GM12878 (cell line): Measurements from ENCODE around the gene SIN3B. TPM values are rescaled to one million over a fixed set of nuclear protein-coding genes. Genes with fewer than 3 reads are reported as not detected.

Experiments
- ATAC-seq: fragments of 200-7000 bp; cut with Tn5 transposase; 3 replicates; pipeline ENCODE4 v1.9.1; 2020; ENCODE audit warnings: mild to moderate bottlenecking, moderate library complexity
- BruUV-seq: library from RNA; stranded (reverse); fragments of 400-500 nt; replicated peaks from 2 replicates; lab custom pipeline; 2021; lab: Mats Ljungman, UMichigan
- CTCF ChIA-PET: fragments of 300-600 bp; sonication (Branson Sonifier 250); formaldehyde crosslinking; extraction: SDS; loops from one replicate; lab custom pipeline; 2021; ENCODE audit warnings: inconsistent platforms; lab: Yijun Ruan, JAX
- POLR2A ChIA-PET: fragments of 350-600 bp; formaldehyde crosslinking; extraction: SDS; loops from one replicate; lab custom pipeline; 2021; ENCODE audit warnings: inconsistent platforms; lab: Charles Lee
- RAD21 ChIA-PET: fragments of 300-600 bp; sonication (Branson Sonifier 250); formaldehyde crosslinking; loops from one replicate; lab custom pipeline; 2023; ENCODE audit warnings: antibody characterized with exemption; ENCODE audit not compliant: unreplicated experiment; lab: Charles Lee
- SMC1A ChIA-PET: fragments of 300-600 bp; sonication (Branson Sonifier 250); formaldehyde crosslinking; loops from one replicate; lab custom pipeline; 2023; ENCODE audit not compliant: unreplicated experiment, uncharacterized antibody; lab: Charles Lee
- DNase-seq: peaks from one replicate; pipeline ENCODE4 v3.0.0-alpha.2; 2011; ENCODE audit warnings: low read depth, low spot score
- FAIRE-seq: peaks from 3 replicates; lab custom pipeline; 2011; peaks lifted over from hg19 to GRCh38; lab: Jason Lieb, UNC
- H2AFZ ChIP-seq: 2 replicates; pipeline ENCODE4 v1.6.0; 2011; ENCODE audit warnings: low read depth, low read length, control low read depth; ENCODE audit not compliant: control insufficient read depth
- H3K27ac ChIP-seq: 2 replicates; pipeline ENCODE4 v1.5.1; 2011; ENCODE audit warnings: control low read depth; ENCODE audit not compliant: control insufficient read depth, insufficient read depth
- H3K27me3 ChIP-seq, 2 experiments: replicated peaks in 1 of 2; 2 replicates each; pipeline versions ENCODE4 v1.6.0 to v1.6.1; 2011; ENCODE audit warnings: low read length in 1 of 2; ENCODE audit not compliant: control insufficient read depth in 2 of 2, insufficient read depth in 2 of 2
- H3K36me3 ChIP-seq, 2 experiments: 2 replicates each; pipeline ENCODE4 v1.5.1; 2011; ENCODE audit warnings: low read length in 1 of 2; ENCODE audit not compliant: control insufficient read depth in 2 of 2, insufficient read depth in 2 of 2
- H3K4me1 ChIP-seq: 2 replicates; pipeline ENCODE4 v1.6.1; 2011; ENCODE audit warnings: mild to moderate bottlenecking, low read length, moderate library complexity, mixed read lengths; ENCODE audit not compliant: control insufficient read depth, insufficient read depth
- H3K4me2 ChIP-seq: 2 replicates; pipeline ENCODE4 v1.6.0; 2011; ENCODE audit warnings: control low read depth; ENCODE audit not compliant: control insufficient read depth, insufficient read depth
- H3K4me3 ChIP-seq: fragments of 200-600 bp; sonication (generic); 2 replicates; pipeline ENCODE4 v1.5.1; 2016
- H3K79me2 ChIP-seq: 2 replicates; pipeline ENCODE4 v1.6.0; 2011; ENCODE audit warnings: low read length; ENCODE audit not compliant: control insufficient read depth, insufficient read depth
- H3K9ac ChIP-seq: 2 replicates; pipeline ENCODE4 v1.8.0; 2011; ENCODE audit warnings: low read length, control low read depth, mixed read lengths; ENCODE audit not compliant: control insufficient read depth, insufficient read depth
- H3K9me3 ChIP-seq: replicated peaks from 3 replicates; pipeline ENCODE4 v1.5.1; 2011; ENCODE audit warnings: mild to moderate bottlenecking, low read length; ENCODE audit not compliant: control insufficient read depth, insufficient read depth
- H4K20me1 ChIP-seq: 2 replicates; pipeline ENCODE4 v1.6.0; 2011; ENCODE audit not compliant: control insufficient read depth, insufficient read depth
- ATF3 ChIP-seq: IDR thresholded peaks from 2 replicates; pipeline ENCODE4 v1.6.1; 2011; ENCODE audit warnings: low read depth, mild to moderate bottlenecking, low read length, moderate library complexity, borderline replicate concordance; ENCODE audit errors: extremely low read depth
- BHLHE40 ChIP-seq, 2 experiments: fragments of 450-650 bp in 1 of 2; IDR thresholded peaks; 2 replicates each; pipeline ENCODE4 v1.6.1; 2011 to 2017; ENCODE audit warnings: low read depth in 2 of 2, borderline replicate concordance in 1 of 2, improper control_type of control experiment in 1 of 2, low read length in 1 of 2, mild to moderate bottlenecking in 1 of 2
- BRCA1 ChIP-seq: IDR thresholded peaks from 2 replicates; pipeline ENCODE4 v1.6.1; 2011; ENCODE audit warnings: low read depth, low read length, improper control_type of control experiment
- CREB1 ChIP-seq: IDR thresholded peaks from 2 replicates; pipeline ENCODE4 v1.6.1; 2012; ENCODE audit warnings: low read depth, mild to moderate bottlenecking, inconsistent platforms
- EGR1 ChIP-seq, 2 experiments: IDR thresholded peaks; 1 replicate in 1 of 2; 2 replicates in 1 of 2; pipeline ENCODE4 v1.6.1; 2011 to 2012; ENCODE audit warnings: low read depth in 2 of 2, low read length in 2 of 2, borderline replicate concordance in 1 of 2, mild to moderate bottlenecking in 1 of 2, moderate library complexity in 1 of 2
- HDAC6 ChIP-seq: fragments of 200-600 bp; sonication (generic); IDR thresholded peaks from one replicate; pipeline ENCODE4 v1.8.0; 2017; ENCODE audit warnings: antibody characterized with exemption; ENCODE audit not compliant: unreplicated experiment
- IRF5 ChIP-seq: fragments of 450-650 bp; IDR thresholded peaks from 2 replicates; pipeline ENCODE4 v1.6.1; 2017; ENCODE audit warnings: borderline replicate concordance
- NR2F1 ChIP-seq: fragments of 450-650 bp; conservative IDR thresholded peaks from 2 replicates; pipeline ENCODE4 v1.6.1; 2017; ENCODE audit warnings: mild to moderate bottlenecking
- POU2F2 ChIP-seq: IDR thresholded peaks from 3 replicates; pipeline ENCODE4 v1.6.1; 2011; ENCODE audit warnings: low read depth, mild to moderate bottlenecking, low read length, borderline replicate concordance
- RBBP5 ChIP-seq: fragments of 200-600 bp; sonication (generic); conservative IDR thresholded peaks from 2 replicates; pipeline ENCODE4 v1.6.1; 2016
- SREBF2 ChIP-seq: IDR thresholded peaks from 2 replicates; pipeline ENCODE4 v1.6.1; 2012; ENCODE audit warnings: mild to moderate bottlenecking, low read length
- TCF7 ChIP-seq: IDR thresholded peaks from 2 replicates; pipeline ENCODE4 v1.6.1; 2014; ENCODE audit warnings: antibody characterized with exemption, borderline replicate concordance
- YBX1 ChIP-seq: fragments of 450-650 bp; IDR thresholded peaks from 2 replicates; pipeline ENCODE4 v1.6.1; 2016; ENCODE audit warnings: antibody characterized with exemption
- ZBTB4 ChIP-seq: fragments of 450-650 bp; formaldehyde crosslinking; IDR thresholded peaks from 2 replicates; pipeline ENCODE4 v1.4.0; 2022; ENCODE audit warnings: mild to moderate bottlenecking, moderate library complexity
- ZNF217 ChIP-seq: fragments of 450-650 bp; IDR thresholded peaks from 2 replicates; pipeline ENCODE4 v1.6.1; 2017; ENCODE audit warnings: antibody characterized with exemption, mild to moderate bottlenecking
- WGBS: methylation state at CpG from one replicate; pipeline ENCODE4 v1.1.6; 2016; ENCODE audit warnings: low lambda C conversion rate; ENCODE audit not compliant: insufficient replicate concordance, insufficient coverage; ENCODE audit errors: missing lambda C conversion rate; 5-methylcytosine and 5-hydroxymethylcytosine counted together
- in situ Hi-C: fragments of 300-500 bp; cut with MboI; formaldehyde crosslinking; loops from 9 replicates; pipeline ENCODE4 v1.14.3; 2018; ENCODE audit warnings: mixed read lengths
- intact Hi-C: fragments of 100-400 bp; cut with micrococcal nuclease; formaldehyde crosslinking; loops from one replicate; pipeline ENCODE4 v1.14.2; 2022; ENCODE audit not compliant: unreplicated experiment
- polyA plus RNA-seq, 11 experiments: library from polyadenylated mRNA; depleted of rRNA in 4 of 11; unstranded in 6 of 11; stranded (reverse) in 5 of 11; fragments of >200 nt; fragmentation: Nextera tagmentation in 4 of 11; fragmentation: Illumina TruSeq in 1 of 11; extraction: Ambion mirVana in 4 of 11; extraction: Trizol in 1 of 11; gene quantifications; 1 replicate in 1 of 11; 2 replicates in 10 of 11; pipeline versions ENCODE4 v1.2.1 to v1.2.3, GENCODE V29; 2011 to 2016; ENCODE audit warnings: inconsistent platforms in 2 of 11, missing spikeins in 2 of 11, low read depth in 1 of 11
- total RNA-seq, 4 experiments: library from RNA; depleted of rRNA in 3 of 4; stranded (reverse); fragments of >200 nt in 3 of 4; fragmentation: Illumina TruSeq in 1 of 4; extraction: Trizol in 1 of 4; gene quantifications; 2 replicates each; pipeline versions ENCODE4 v1.2.1 to v1.2.3, GENCODE V29; 2013 to 2021
- TF ChIP-seq, protein P1 (sequence below): fragments of 450-650 bp; IDR thresholded peaks from 2 replicates; pipeline ENCODE4 v1.6.1; 2017; ENCODE audit warnings: mild to moderate bottlenecking, moderate library complexity

Gene SIN3B
- total and polyA plus RNA-seq, 10 of the 15 experiments (the other 5 are each of a cell fraction or from before 2014, with no cell fraction given), result 0.68 to 34.5 (median 15.8) TPM

DNA sequence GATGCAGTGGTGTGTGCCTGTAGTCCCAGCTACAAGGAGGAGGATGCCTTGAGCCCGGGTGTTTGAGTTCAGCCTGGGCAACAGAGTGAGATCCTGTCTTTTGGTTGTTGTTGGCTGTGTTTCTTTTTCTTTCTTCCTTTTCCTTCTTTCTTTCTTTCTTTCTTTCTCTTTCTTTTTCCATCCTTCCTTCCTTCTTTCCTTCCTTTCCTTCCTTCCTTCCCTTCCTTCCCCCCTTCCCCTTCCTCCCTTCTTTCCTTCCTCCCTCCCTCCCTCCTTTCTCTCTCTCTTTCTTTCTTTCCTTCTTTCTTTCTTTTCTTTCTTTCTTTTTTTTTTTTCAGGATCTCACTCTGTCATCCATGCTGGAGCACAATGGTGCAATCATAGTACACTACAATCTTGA, 46.5 kb upstream of the SIN3B start:
- Histone ChIP-seq H3K36me3 (no peaks in the 10 kb centered on the region), H3K4me1 (no peaks in the 10 kb centered on the region), H3K27ac (no peak overlapping the region), H3K4me2 (no peak overlapping the region), H3K9me3 (no peaks in the 10 kb centered on the region), H3K27me3 (no peaks in the 10 kb centered on the region), H4K20me1 (no peaks in the 10 kb centered on the region), H2AFZ (no peak overlapping the region), H3K9ac (no peak overlapping the region), H3K79me2 (no peaks in the 10 kb centered on the region), H3K4me3 (no peak overlapping the region)
- SMC1A ChIA-PET, result no interaction called here
- TF ChIP-seq POU2F2 (no peak), IRF5 (no peak), CREB1 (no peak), NR2F1 (no peak), YBX1 (no peak), ZBTB4 (no peak), BHLHE40 (IDR thresholded peaks at IDR 0.05; ENCODE audit: borderline replicate concordance in 1 of 2, low read depth in 2 of 2, low read length in 1 of 2) (no peak), RBBP5 (no peak), EGR1 (IDR thresholded peaks at IDR 0.05; ENCODE audit: borderline replicate concordance in 1 of 2, low read depth in 2 of 2, low read length in 2 of 2) (no peak), BRCA1 (no peak), SREBF2 (no peak), TCF7 (no peak), ATF3 (no peak), ZNF217 (no peak), HDAC6 (no peak)
- TF ChIP-seq, protein P1, sequence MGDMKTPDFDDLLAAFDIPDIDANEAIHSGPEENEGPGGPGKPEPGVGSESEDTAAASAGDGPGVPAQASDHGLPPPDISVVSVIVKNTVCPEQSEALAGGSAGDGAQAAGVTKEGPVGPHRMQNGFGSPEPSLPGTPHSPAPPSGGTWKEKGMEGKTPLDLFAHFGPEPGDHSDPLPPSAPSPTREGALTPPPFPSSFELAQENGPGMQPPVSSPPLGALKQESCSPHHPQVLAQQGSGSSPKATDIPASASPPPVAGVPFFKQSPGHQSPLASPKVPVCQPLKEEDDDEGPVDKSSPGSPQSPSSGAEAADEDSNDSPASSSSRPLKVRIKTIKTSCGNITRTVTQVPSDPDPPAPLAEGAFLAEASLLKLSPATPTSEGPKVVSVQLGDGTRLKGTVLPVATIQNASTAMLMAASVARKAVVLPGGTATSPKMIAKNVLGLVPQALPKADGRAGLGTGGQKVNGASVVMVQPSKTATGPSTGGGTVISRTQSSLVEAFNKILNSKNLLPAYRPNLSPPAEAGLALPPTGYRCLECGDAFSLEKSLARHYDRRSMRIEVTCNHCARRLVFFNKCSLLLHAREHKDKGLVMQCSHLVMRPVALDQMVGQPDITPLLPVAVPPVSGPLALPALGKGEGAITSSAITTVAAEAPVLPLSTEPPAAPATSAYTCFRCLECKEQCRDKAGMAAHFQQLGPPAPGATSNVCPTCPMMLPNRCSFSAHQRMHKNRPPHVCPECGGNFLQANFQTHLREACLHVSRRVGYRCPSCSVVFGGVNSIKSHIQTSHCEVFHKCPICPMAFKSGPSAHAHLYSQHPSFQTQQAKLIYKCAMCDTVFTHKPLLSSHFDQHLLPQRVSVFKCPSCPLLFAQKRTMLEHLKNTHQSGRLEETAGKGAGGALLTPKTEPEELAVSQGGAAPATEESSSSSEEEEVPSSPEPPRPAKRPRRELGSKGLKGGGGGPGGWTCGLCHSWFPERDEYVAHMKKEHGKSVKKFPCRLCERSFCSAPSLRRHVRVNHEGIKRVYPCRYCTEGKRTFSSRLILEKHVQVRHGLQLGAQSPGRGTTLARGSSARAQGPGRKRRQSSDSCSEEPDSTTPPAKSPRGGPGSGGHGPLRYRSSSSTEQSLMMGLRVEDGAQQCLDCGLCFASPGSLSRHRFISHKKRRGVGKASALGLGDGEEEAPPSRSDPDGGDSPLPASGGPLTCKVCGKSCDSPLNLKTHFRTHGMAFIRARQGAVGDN, result no peak
- POLR2A ChIA-PET, result interaction anchor here (0.6 kb wide), 2 partner anchors 11 to 1821 kb away, joined by 3 to 5 read pairs; no protein-coding TSS in a partner anchor
- no peak for ATAC-seq
- no TSS peak for BruUV-seq
- FAIRE-seq, result no peak
- DNase-seq, result no peak
- in situ Hi-C loops, result no loop called here
- WGBS, result 0% methylated on average over 1 of the region's 1 CpG
- RAD21 ChIA-PET, result no interaction called here
- intact Hi-C loops, result no loop called here
- CTCF ChIA-PET, result interaction anchor here (0.8 to 2.4 kb wide), 2 partner anchors 11 to 68 kb away, joined by 3 to 11 read pairs; no protein-coding TSS in a partner anchor
